Measurements from ENCODE around the gene SRPX.

DNA sequence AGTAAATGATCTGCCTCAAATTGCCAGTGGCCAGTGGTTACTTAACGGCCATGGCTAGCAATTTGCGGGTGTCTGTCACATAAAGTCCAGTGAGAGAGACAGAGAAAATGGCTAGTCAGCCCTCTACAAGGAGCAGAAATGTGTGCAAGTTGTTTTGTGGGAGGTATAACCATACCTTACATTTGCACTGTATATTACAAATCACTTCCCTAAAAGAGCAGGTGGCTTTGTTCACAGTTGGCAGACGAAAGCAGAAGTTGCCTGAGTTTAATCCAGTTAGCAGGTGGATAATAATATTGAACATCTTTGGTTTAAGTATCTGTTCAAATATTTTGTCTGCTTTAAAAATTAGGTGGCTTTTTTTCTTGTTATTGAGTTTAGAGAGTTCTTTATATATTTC lies 15.6 kb downstream of the SRPX start:
- TF ChIP-seq, protein P1, sequence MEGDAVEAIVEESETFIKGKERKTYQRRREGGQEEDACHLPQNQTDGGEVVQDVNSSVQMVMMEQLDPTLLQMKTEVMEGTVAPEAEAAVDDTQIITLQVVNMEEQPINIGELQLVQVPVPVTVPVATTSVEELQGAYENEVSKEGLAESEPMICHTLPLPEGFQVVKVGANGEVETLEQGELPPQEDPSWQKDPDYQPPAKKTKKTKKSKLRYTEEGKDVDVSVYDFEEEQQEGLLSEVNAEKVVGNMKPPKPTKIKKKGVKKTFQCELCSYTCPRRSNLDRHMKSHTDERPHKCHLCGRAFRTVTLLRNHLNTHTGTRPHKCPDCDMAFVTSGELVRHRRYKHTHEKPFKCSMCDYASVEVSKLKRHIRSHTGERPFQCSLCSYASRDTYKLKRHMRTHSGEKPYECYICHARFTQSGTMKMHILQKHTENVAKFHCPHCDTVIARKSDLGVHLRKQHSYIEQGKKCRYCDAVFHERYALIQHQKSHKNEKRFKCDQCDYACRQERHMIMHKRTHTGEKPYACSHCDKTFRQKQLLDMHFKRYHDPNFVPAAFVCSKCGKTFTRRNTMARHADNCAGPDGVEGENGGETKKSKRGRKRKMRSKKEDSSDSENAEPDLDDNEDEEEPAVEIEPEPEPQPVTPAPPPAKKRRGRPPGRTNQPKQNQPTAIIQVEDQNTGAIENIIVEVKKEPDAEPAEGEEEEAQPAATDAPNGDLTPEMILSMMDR (IDR thresholded peaks at IDR 0.05) = no peak
- TF ChIP-seq ZFX (IDR thresholded peaks at IDR 0.05; ENCODE audit: borderline replicate concordance) = no peak
